Activated T-cell treated with anti-CD3 and anti-CD28 coated beads for 24 hours (primary cell): ENCODE measurements around the gene MAML3.

ENCODE experiments used
- DNase-seq: peaks from one replicate; pipeline ENCODE4 v3.0.0-alpha.2; 2020; ENCODE audit warnings: low read depth

The MAML3 gene

GRCh38 chr4:139840773-139841172 is 313.2 kb downstream of the MAML3 start:
- no peak for DNase-seq

- no peak for DNase-seq
These were observed 314.5 kb downstream of the MAML3 start for GRCh38 chr4:139839403-139840031.

GRCh38 chr4:139838811-139839210 is 315.2 kb downstream of the MAML3 start:
- no peak for DNase-seq

- no peak for DNase-seq
These were observed 319.0 kb downstream of the MAML3 start for GRCh38 chr4:139834981-139835391.

- no peak for DNase-seq
These were observed 319.7 kb downstream of the MAML3 start for GRCh38 chr4:139834226-139834662.

- DNase-seq = no peak
These were observed 320.7 kb downstream of the MAML3 start for GRCh38 chr4:139833151-139833910.

GRCh38 chr4:139828966-139829664 is 324.9 kb downstream of the MAML3 start:
- no peak for DNase-seq

GRCh38 chr4:139826426-139826825 is 327.6 kb downstream of the MAML3 start:
- DNase-seq = no peak

GRCh38 chr4:139825523-139826014 is 328.4 kb downstream of the MAML3 start:
- no peak for DNase-seq

GRCh38 chr4:139824882-139825522 is 329.0 kb downstream of the MAML3 start:
- no peak for DNase-seq

GRCh38 chr4:139823746-139824145 is 330.2 kb downstream of the MAML3 start:
- no peak for DNase-seq

GRCh38 chr4:139823345-139823744 is 330.6 kb downstream of the MAML3 start:
- DNase-seq = no peak

- DNase-seq = no peak
These were observed 331.6 kb downstream of the MAML3 start for GRCh38 chr4:139822391-139822790.

GRCh38 chr4:139819082-139819481 is 334.9 kb downstream of the MAML3 start:
- no peak for DNase-seq

GRCh38 chr4:139817657-139818452 is 336.1 kb downstream of the MAML3 start:
- no peak for DNase-seq

- DNase-seq = no peak
These were observed 337.1 kb downstream of the MAML3 start for GRCh38 chr4:139816856-139817255.

- no peak for DNase-seq
These were observed 338.0 kb downstream of the MAML3 start for GRCh38 chr4:139815778-139816601.

- no peak for DNase-seq
These were observed 339.5 kb downstream of the MAML3 start for GRCh38 chr4:139814323-139815015.

GRCh38 chr4:139813881-139814280 is 340.1 kb downstream of the MAML3 start:
- DNase-seq = no peak

- DNase-seq = no peak
These were observed 343.3 kb downstream of the MAML3 start for GRCh38 chr4:139810710-139811109.
